WTC11 (cell line): ENCODE measurements around the gene SLC31A1.

ENCODE experiments used
- ATF1 ChIP-seq: sonication (generic); formaldehyde crosslinking; IDR thresholded peaks from 2 replicates; pipeline ENCODE4 v1.8.1; 2023; ENCODE audit warnings: mild to moderate bottlenecking, moderate library complexity, missing genetic modification reagents
- ATF2 ChIP-seq: sonication (generic); formaldehyde crosslinking; IDR thresholded peaks from 2 replicates; pipeline ENCODE4 v1.8.1; 2022; ENCODE audit warnings: low read depth, missing genetic modification reagents, borderline replicate concordance
- CTCF ChIP-seq: fragments of 200-600 bp; IDR thresholded peaks from 2 replicates; pipeline ENCODE4 v1.8.0; 2022; ENCODE audit warnings: antibody characterized with exemption
- ELF4 ChIP-seq: sonication (generic); formaldehyde crosslinking; IDR thresholded peaks from 2 replicates; pipeline ENCODE4 v1.8.1; 2022; ENCODE audit warnings: low read depth, mild to moderate bottlenecking, moderate library complexity, missing genetic modification reagents
- MYBL2 ChIP-seq: sonication (generic); formaldehyde crosslinking; IDR thresholded peaks from 2 replicates; pipeline ENCODE4 v1.8.1; 2023; ENCODE audit warnings: mild to moderate bottlenecking, moderate library complexity, missing genetic modification reagents
- NR1H2 ChIP-seq: sonication (generic); formaldehyde crosslinking; IDR thresholded peaks from 2 replicates; pipeline ENCODE4 v1.9.0; 2021; ENCODE audit warnings: mild to moderate bottlenecking, moderate library complexity, missing genetic modification reagents
- RELA ChIP-seq: sonication (generic); formaldehyde crosslinking; IDR thresholded peaks from 2 replicates; pipeline ENCODE4 v1.8.1; 2022; ENCODE audit warnings: missing genetic modification reagents, mild to moderate bottlenecking, borderline replicate concordance
- SMAD3 ChIP-seq: sonication (generic); formaldehyde crosslinking; IDR thresholded peaks from 2 replicates; pipeline ENCODE4 v1.8.0; 2022; ENCODE audit warnings: missing genetic modification reagents, mild to moderate bottlenecking, borderline replicate concordance
- STAT6 ChIP-seq: sonication (generic); formaldehyde crosslinking; conservative IDR thresholded peaks from 2 replicates; pipeline ENCODE4 v1.8.1; 2023; ENCODE audit warnings: mild to moderate bottlenecking, low read depth, missing genetic modification reagents, moderate library complexity
- ZNF138 ChIP-seq: sonication (generic); formaldehyde crosslinking; conservative IDR thresholded peaks from 2 replicates; pipeline ENCODE4 v1.8.1; 2022; ENCODE audit warnings: mild to moderate bottlenecking, moderate library complexity, missing genetic modification reagents
- TF ChIP-seq, protein P1 (sequence below): sonication (generic); formaldehyde crosslinking; IDR thresholded peaks from 2 replicates; pipeline ENCODE4 v1.8.0; 2023; ENCODE audit warnings: missing genetic modification reagents
- TF ChIP-seq, protein P2 (sequence below): sonication (generic); formaldehyde crosslinking; IDR thresholded peaks from 2 replicates; pipeline ENCODE4 v1.8.1; 2023; ENCODE audit warnings: mild to moderate bottlenecking, missing genetic modification reagents
- TF ChIP-seq, protein P3 (sequence below): sonication (generic); formaldehyde crosslinking; IDR thresholded peaks from 2 replicates; pipeline ENCODE4 v1.8.0; 2023; ENCODE audit warnings: mild to moderate bottlenecking, missing genetic modification reagents

- TF ChIP-seq CTCF (no peak), SMAD3 (CRISPR knock-in tag) (no peak), STAT6 (CRISPR knock-in tag) (no peak), RELA (CRISPR knock-in tag) (no peak), ATF2 (no peak), NR1H2 (no peak), MYBL2 (CRISPR knock-in tag) (no peak), ELF4 (CRISPR knock-in tag) (no peak), ZNF138 (CRISPR knock-in tag) (no peak), ATF1 (CRISPR knock-in tag) (no peak)
- TF ChIP-seq, protein P1, sequence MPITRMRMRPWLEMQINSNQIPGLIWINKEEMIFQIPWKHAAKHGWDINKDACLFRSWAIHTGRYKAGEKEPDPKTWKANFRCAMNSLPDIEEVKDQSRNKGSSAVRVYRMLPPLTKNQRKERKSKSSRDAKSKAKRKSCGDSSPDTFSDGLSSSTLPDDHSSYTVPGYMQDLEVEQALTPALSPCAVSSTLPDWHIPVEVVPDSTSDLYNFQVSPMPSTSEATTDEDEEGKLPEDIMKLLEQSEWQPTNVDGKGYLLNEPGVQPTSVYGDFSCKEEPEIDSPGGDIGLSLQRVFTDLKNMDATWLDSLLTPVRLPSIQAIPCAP (CRISPR knock-in tag): no peak
- TF ChIP-seq, protein P2, sequence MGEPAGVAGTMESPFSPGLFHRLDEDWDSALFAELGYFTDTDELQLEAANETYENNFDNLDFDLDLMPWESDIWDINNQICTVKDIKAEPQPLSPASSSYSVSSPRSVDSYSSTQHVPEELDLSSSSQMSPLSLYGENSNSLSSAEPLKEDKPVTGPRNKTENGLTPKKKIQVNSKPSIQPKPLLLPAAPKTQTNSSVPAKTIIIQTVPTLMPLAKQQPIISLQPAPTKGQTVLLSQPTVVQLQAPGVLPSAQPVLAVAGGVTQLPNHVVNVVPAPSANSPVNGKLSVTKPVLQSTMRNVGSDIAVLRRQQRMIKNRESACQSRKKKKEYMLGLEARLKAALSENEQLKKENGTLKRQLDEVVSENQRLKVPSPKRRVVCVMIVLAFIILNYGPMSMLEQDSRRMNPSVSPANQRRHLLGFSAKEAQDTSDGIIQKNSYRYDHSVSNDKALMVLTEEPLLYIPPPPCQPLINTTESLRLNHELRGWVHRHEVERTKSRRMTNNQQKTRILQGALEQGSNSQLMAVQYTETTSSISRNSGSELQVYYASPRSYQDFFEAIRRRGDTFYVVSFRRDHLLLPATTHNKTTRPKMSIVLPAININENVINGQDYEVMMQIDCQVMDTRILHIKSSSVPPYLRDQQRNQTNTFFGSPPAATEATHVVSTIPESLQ (CRISPR knock-in tag): no peak
- TF ChIP-seq, protein P3, sequence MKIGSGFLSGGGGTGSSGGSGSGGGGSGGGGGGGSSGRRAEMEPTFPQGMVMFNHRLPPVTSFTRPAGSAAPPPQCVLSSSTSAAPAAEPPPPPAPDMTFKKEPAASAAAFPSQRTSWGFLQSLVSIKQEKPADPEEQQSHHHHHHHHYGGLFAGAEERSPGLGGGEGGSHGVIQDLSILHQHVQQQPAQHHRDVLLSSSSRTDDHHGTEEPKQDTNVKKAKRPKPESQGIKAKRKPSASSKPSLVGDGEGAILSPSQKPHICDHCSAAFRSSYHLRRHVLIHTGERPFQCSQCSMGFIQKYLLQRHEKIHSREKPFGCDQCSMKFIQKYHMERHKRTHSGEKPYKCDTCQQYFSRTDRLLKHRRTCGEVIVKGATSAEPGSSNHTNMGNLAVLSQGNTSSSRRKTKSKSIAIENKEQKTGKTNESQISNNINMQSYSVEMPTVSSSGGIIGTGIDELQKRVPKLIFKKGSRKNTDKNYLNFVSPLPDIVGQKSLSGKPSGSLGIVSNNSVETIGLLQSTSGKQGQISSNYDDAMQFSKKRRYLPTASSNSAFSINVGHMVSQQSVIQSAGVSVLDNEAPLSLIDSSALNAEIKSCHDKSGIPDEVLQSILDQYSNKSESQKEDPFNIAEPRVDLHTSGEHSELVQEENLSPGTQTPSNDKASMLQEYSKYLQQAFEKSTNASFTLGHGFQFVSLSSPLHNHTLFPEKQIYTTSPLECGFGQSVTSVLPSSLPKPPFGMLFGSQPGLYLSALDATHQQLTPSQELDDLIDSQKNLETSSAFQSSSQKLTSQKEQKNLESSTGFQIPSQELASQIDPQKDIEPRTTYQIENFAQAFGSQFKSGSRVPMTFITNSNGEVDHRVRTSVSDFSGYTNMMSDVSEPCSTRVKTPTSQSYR: no peak
These were observed 25.6 kb downstream of the SLC31A1 start for GRCh38 chr9:113246928-113247327.
